IPS-15b (cell line): Measurements from ENCODE around the gene TRIM8.
A peak's percentile ranks its signal among the peaks of the same experiment; 100 is the strongest.

ENCODE experiments used
- H3K27me3 ChIP-seq: one replicate; pipeline ENCODE4 v1.6.1; 2013; ENCODE audit warnings: low read length; ENCODE audit not compliant: control insufficient read depth, insufficient read depth
- H3K36me3 ChIP-seq: one replicate; pipeline ENCODE4 v1.6.1; 2013; ENCODE audit warnings: low read length; ENCODE audit not compliant: control insufficient read depth, insufficient read depth
- H3K4me1 ChIP-seq: one replicate; pipeline ENCODE4 v1.6.1; 2013; ENCODE audit warnings: mild to moderate bottlenecking, low read length; ENCODE audit not compliant: control insufficient read depth, insufficient read depth
- H3K4me3 ChIP-seq: one replicate; pipeline ENCODE4 v1.5.1; 2013; ENCODE audit warnings: low read depth, low read length
- H3K9ac ChIP-seq: one replicate; pipeline ENCODE4 v1.6.1; 2013; ENCODE audit warnings: low read depth, mild to moderate bottlenecking, low read length
- H3K9me3 ChIP-seq: one replicate; pipeline ENCODE4 v1.6.1; 2013; ENCODE audit warnings: mild to moderate bottlenecking, low read length; ENCODE audit not compliant: control insufficient read depth, insufficient read depth

TRIM8 gene

DNA sequence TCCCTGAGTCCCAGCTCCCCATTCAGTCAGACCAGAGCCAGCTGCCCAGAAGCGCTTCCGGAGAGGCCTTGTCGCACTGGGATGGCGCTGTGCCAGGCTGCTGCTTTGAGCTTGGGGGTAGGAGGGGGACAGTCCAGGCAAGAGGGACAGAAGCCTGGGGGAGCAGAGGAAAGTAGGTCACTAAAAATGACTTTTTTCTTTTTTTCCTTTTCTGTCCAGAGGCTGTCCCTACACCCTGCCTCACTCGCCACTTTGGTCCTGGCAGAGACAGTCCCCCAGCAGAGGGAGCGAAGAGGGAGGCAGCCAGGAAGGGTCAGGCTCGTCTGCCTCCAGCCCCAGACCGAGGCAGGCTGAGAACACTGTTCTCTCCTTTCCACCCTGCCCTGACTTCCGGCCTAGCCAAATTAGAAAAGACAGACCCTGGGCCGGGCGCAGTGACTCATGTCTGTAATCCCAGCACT, 15.8 kb upstream of the TRIM8 start:
- Histone ChIP-seq H3K27me3 (no peaks in the 10 kb centered on the region), H3K4me3 (no peak overlapping the region), H3K9me3 (no peaks in the 10 kb centered on the region), H3K36me3 (no peaks in the 10 kb centered on the region), H3K4me1 (peaks cover 33% of the 10 kb centered on the region), H3K9ac (peak overlapping the region; percentile 54)

DNA sequence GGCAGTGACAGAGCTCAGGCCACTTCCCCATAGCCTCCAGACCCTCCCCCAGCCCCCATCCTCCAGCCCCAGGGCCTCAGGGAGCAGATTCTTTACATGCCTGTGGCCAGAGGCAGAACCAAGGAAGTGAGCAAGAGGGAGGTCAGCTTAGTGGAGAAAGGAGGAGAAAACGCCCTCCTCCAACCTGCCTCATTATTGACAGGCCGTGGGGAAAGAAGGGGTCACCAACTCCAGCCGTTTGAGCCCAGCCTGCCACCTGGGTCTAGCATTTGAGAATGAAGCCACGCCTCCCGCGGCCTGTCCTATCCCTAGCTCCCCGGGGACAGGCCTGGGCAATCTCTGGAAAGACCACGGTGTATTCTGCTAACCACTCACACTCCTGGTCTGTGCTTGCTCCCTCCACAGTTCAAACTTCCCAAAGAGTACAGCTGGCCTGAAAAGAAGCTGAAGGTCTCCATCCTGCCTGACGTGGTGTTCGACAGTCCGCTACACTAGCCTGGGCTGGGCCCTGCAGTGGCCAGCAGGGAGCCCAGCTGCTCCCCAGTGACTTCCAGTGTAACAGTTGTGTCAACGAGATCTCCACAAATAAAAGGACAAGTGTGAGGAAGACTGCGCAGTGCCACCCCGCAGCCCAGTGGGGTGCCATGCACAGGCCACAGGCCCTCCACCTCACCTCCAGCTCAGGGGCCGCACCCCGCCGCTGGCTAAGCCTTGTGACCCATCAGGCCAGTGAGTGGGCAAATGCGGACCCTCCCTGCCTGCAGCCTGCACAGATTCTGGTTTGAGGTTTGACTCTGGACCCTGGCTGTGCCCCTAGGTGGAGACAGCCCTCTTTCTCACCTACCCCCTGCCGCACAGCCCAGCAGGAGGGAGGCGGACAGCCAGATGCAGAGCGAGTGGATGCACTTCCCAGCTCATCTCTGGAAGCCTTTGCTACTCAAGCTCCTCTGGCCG, 14.3 kb upstream of the TRIM8 start:
- H3K27me3 ChIP-seq, result no peaks in the 10 kb centered on the region
- H3K4me3 ChIP-seq, result peak overlapping the region; percentile 18
- H3K9ac ChIP-seq, result peak overlapping the region; percentile 37
- H3K36me3 ChIP-seq, result no peaks in the 10 kb centered on the region
- peaks cover 33% of the 10 kb centered on the region for H3K4me1 ChIP-seq
- H3K9me3 ChIP-seq, result no peaks in the 10 kb centered on the region

DNA sequence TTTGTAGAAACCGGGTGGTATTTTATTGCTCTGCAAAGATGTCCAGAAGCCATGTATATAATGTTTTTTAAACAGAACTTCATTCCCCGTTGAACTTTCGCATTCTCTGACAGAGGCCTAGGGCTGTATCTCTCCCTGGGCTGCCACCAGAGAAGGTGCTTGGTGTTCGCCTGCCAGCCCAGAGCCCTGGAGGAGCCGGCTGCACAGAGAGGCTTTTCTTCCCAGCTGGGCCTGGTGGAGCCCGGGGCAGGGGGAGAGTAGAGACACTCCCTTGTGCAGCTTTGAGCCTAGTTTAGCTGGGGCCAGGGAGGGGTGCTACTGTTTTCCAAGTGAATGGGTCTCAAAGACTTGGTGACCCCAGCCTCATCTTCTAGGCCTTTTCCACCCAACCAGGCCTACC, 13.6 kb upstream of the TRIM8 start:
- H3K9ac ChIP-seq, result no peak overlapping the region
- H3K9me3 ChIP-seq, result no peaks in the 10 kb centered on the region
- H3K4me3 ChIP-seq, result no peak overlapping the region
- peaks cover 33% of the 10 kb centered on the region for H3K4me1 ChIP-seq
- H3K27me3 ChIP-seq, result no peaks in the 10 kb centered on the region
- no peaks in the 10 kb centered on the region for H3K36me3 ChIP-seq

DNA sequence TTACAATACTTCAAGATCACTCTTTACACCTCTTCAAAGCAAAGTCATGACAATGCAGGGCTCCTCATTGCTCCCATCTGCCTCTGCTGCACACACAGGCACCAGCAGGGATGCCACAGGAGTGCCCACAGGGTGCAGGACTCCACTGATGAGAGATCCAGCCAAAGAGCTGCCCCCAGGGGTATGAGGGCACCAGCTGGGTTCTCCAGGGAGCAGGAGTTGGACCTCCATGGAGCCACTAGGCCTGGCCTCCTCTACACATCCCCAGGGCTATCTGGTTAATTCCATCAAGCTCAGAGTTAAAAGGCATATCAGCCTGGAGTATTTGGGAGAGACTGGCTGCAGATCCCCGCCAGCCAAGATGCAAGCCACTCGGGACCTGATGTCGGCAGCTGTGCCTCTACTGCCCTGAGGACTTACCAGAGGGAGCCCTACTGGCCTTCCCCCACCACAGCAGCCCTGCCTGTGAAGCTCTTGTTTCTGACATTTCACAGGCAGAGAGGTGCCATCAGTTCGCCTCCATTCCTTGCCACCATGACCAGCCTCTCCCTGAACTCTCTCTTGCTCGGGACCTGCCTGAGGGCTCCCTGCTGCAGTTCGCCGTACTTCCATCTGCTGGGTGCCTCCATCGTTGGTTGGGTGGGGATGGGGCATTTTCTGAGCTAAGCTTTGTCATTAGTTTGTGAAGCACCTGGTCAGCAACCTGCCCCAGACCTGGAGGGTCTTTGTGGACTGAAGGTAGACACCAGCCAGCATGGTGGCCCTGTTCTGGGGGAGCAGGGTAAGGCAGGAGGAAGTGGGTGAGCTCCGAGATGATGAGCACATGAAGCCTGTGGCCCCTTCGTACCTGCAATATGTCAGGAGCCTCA, 12.5 kb upstream of the TRIM8 start:
- Histone ChIP-seq H3K9ac (no peak overlapping the region), H3K4me1 (peaks cover 33% of the 10 kb centered on the region), H3K4me3 (no peak overlapping the region), H3K9me3 (no peaks in the 10 kb centered on the region), H3K36me3 (no peaks in the 10 kb centered on the region), H3K27me3 (no peaks in the 10 kb centered on the region)

DNA sequence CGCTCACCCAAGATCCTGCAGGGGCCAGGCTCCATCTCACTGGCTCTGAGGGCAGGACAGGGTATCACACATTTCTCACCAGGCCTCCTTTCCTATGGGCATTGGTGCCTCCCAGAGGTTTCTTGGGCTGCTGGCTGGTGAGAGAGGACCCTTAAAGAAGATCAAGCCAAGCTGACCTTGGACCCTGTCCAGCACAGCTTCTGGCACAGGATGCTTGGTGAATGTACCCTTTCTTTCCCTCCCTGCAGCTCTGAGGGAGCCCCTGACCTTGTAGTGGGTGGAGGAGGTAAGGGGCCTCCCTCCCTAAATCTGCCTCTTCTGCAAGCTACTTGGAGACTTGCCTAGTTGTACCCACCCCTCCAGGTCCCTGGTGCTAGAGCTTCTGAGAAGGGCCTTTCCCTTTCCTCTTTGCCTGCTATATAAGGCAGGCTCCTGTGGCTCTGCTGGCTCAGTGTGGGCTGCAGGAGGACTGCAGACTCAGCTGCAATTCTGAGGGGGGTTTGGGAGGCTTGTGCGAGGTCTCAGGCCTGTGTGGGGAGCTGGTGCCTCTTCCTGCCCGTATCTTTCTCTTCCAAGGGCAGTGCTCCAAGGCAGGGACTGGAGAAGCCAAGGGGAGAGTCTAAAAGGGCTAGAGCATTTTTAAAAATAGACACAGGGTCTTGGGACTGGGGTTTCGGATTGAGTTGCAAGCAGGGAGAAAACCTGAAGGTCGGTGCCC, 11.7 kb upstream of the TRIM8 start:
- peaks cover 26% of the 10 kb centered on the region for H3K4me1 ChIP-seq
- no peak overlapping the region for H3K9ac ChIP-seq
- H3K36me3 ChIP-seq, result no peaks in the 10 kb centered on the region
- no peaks in the 10 kb centered on the region for H3K27me3 ChIP-seq
- no peaks in the 10 kb centered on the region for H3K9me3 ChIP-seq
- no peak overlapping the region for H3K4me3 ChIP-seq

DNA sequence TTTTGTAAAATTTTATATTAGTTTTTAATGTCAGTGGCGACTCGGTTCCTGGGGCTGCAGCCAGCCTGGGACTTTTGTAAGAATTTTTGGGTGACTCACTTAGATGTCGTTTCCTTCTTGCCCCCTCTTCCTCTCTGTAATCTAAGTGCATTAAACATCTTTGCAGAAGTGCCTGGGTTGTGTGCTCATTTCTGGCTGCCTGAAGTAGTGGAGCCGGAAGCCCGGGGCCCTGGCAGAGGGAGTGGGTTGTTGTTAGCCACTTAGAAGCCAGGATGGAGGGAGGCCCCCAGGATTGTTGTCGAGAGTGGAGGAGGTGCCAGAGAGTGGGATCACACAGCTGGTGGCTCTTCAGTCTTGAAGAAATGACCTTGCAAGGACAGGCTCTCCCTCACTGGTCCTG, 11.0 kb upstream of the TRIM8 start:
- peaks cover 19% of the 10 kb centered on the region for H3K4me1 ChIP-seq
- no peaks in the 10 kb centered on the region for H3K27me3 ChIP-seq
- no peaks in the 10 kb centered on the region for H3K36me3 ChIP-seq
- H3K4me3 ChIP-seq, result no peak overlapping the region
- peak overlapping the region; percentile 24 for H3K9ac ChIP-seq
- no peaks in the 10 kb centered on the region for H3K9me3 ChIP-seq

DNA sequence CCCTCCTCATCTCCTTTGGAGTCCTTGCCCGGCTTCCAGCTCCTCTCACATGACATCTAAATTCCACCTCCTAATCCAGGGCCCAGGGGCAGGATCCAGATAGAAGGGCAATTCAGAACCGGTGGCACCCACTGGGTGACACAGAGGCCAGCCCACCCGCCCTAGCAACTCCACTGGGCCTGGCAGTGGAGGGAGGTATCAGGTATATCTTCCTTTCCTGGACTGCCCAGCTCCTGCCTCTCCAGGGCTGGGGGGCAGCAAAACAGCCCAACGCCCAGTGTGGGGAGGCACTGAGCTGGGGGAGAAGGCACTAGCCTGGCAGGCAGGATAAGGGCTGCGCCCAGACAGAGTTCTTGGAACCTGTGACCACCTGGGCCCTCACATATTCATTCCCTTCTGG, 10.4 kb upstream of the TRIM8 start:
- peak overlapping the region; percentile 24 for H3K9ac ChIP-seq
- peaks cover 19% of the 10 kb centered on the region for H3K4me1 ChIP-seq
- H3K9me3 ChIP-seq, result no peaks in the 10 kb centered on the region
- H3K27me3 ChIP-seq, result no peaks in the 10 kb centered on the region
- H3K4me3 ChIP-seq, result no peak overlapping the region
- no peaks in the 10 kb centered on the region for H3K36me3 ChIP-seq

DNA sequence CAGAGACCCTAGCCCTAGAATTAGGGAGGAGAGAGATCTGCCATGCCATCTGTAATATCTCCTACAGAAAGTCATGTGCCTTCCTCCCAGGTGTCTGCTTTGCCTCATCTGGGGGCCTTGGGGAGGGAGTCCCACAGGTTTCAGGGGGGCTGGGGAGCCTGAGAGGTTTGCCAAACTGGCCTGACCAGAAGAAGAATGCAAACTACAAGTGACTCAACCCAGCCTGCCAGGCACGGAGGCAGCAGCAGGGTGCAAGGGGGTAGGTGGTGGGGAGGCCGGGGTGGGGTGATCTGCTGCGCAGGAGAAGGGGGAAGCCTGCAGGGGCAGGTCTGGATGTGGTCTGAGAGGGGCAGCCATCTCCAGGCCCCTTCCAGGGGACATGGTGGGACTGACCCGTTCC, 9.6 kb upstream of the TRIM8 start:
- no peak overlapping the region for H3K9ac ChIP-seq
- H3K9me3 ChIP-seq, result no peaks in the 10 kb centered on the region
- no peak overlapping the region for H3K4me3 ChIP-seq
- H3K27me3 ChIP-seq, result no peaks in the 10 kb centered on the region
- peaks cover 13% of the 10 kb centered on the region for H3K4me1 ChIP-seq
- H3K36me3 ChIP-seq, result no peaks in the 10 kb centered on the region

DNA sequence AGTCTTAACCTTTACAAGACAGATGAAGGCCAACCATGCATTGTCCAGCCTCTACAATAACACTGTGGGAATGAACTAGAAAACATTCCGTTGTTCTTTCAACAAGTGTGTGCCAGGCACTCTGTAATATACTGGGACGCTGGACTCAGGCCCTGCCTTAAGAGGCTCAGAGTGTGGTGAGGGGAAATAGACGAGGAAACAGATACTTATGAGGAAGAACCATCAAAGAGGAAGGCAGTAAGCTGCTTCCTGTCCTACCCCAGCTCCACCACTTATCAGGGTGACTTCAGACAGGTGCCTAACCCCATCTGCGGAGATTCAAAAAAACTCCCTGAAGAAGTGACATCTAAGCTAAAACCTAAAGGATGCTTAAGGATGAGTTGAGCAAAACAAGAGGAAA, 8.9 kb upstream of the TRIM8 start:
- Histone ChIP-seq H3K4me1 (peaks cover 6% of the 10 kb centered on the region), H3K27me3 (no peaks in the 10 kb centered on the region), H3K9me3 (no peaks in the 10 kb centered on the region), H3K9ac (no peak overlapping the region), H3K4me3 (no peak overlapping the region), H3K36me3 (no peaks in the 10 kb centered on the region)

DNA sequence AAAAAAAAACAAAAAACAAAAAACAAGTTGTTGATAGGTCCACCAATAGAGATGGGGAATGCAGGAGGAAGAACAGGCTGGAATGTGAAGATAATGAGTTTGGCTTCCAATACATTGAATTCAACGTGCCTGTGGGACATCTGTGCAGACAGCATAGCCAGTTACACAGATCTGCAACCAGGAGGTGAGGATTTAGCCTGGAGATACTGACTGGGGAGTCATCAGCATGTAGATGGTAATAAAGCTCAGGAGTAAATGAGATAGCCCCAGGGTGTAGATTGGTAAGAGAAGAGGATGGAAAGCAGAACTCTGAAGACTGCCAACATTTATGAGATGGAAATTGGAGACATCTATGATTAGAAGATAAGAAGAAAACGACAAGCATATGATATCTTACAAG, 4.7 kb upstream of the TRIM8 start:
- H3K4me1 ChIP-seq, result no peaks in the 10 kb centered on the region
- H3K36me3 ChIP-seq, result peaks cover 2% of the 10 kb centered on the region

DNA sequence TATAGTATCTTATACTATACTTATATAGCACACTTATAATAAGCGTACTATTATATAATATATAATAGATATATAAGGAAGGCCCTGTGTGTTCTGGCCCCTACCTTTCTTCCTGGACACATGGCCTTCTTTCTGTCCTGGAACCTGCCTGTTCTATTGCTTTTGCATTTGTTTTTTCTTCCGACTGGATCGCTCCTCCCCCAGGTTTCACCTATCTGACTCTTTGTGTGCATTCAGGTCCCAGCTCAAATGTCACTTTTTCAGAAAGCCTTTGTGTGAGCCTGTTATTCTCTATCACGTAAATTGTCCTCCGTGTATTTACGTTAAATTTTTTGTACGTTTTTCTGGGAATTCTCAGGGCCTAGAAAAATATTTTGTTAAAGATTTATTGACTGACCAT, 2.9 kb upstream of the TRIM8 start:
- H3K4me1 ChIP-seq, result peaks cover under 1% of the 10 kb centered on the region

More for the DNA sequence above, 4.7 kb upstream of the TRIM8 start:
- no peak overlapping the region for H3K4me3 ChIP-seq
- no peaks in the 10 kb centered on the region for H3K27me3 ChIP-seq
- H3K9ac ChIP-seq, result no peak overlapping the region
- H3K9me3 ChIP-seq, result no peaks in the 10 kb centered on the region

More for the DNA sequence above, 2.9 kb upstream of the TRIM8 start:
- Histone ChIP-seq H3K4me3 (peak overlapping the region; percentile 26), H3K9ac (no peak overlapping the region), H3K27me3 (no peaks in the 10 kb centered on the region), H3K9me3 (no peaks in the 10 kb centered on the region), H3K36me3 (peaks cover 2% of the 10 kb centered on the region)
